Measurements from ENCODE around the gene MAP2K3. TPM values are rescaled to one million over a fixed set of nuclear protein-coding genes. Genes with fewer than 3 reads are reported as not detected.

Gene MAP2K3
- total and polyA plus RNA-seq, 2 of the 8 experiments (the other 6 are each of a cell fraction or from before 2014, with no cell fraction given): 16.9 to 33.5 TPM

- no peaks in the 10 kb centered on the region for H3K79me2 ChIP-seq (ENCODE audit: control insufficient read depth in 1 of 2, insufficient read depth in 2 of 2, low read length in 2 of 2)
- no peak overlapping the region for H2AFZ ChIP-seq (ENCODE audit: low read length)
- peaks cover 0 to 11% (median 3%) of the 10 kb centered on the region in 4 experiments; a peak in 5 of 7 replicates for H3K4me1 ChIP-seq (replicated peaks in 1 of 4; ENCODE audit: control insufficient read depth in 3 of 4, insufficient read depth in 4 of 4, low read length in 3 of 4)
- no peak overlapping the region for H3K4ac ChIP-seq (replicated peaks; ENCODE audit: insufficient read length, low read depth, low read length)
- H3K9me3 ChIP-seq (ENCODE audit: insufficient read depth in 2 of 2, low read depth in 1 of 2, low read length in 1 of 2): no peaks in the 10 kb centered on the region
- 88% methylated on average over 13 of the region's 13 CpGs; no CpG with 5 or more reads in 1 of the 2 experiments for WGBS, 2 experiments (ENCODE audit: extremely low coverage in 1 of 2, insufficient coverage in 1 of 2, insufficient read length in 1 of 2, insufficient replicate concordance in 2 of 2, low coverage in 1 of 2, low lambda C conversion rate in 2 of 2, missing lambda C conversion rate in 1 of 2)
- no peaks in the 10 kb centered on the region for H4K20me1 ChIP-seq (replicated peaks in 1 of 2; ENCODE audit: control insufficient read depth in 1 of 2, insufficient read depth in 2 of 2, low read length in 2 of 2)
- no peak overlapping the region for H4K91ac ChIP-seq (replicated peaks; ENCODE audit: insufficient read length, low read length)
- H3K56ac ChIP-seq (replicated peaks; ENCODE audit: insufficient read length, low read depth, low read length): no peak overlapping the region
- H3K27ac ChIP-seq (ENCODE audit: low read depth, low read length): no peak overlapping the region
- no peak overlapping the region for H3K4me2 ChIP-seq (ENCODE audit: insufficient read depth in 1 of 2, low read depth in 2 of 2, low read length in 2 of 2)
- H2BK120ac ChIP-seq (replicated peaks; ENCODE audit: low read depth, low read length): no peak overlapping the region
- no peak overlapping the region for H2BK12ac ChIP-seq (ENCODE audit: low read depth, low read length)
- H2BK20ac ChIP-seq (ENCODE audit: low read length): no peak overlapping the region
- H3K18ac ChIP-seq (ENCODE audit: extremely low read depth, low read length): no peak overlapping the region
- H3K36me3 ChIP-seq (ENCODE audit: control insufficient read depth in 2 of 4, insufficient read depth in 4 of 4, low read length in 3 of 4): no peaks in the 10 kb centered on the region
- H3K9ac ChIP-seq (replicated peaks in 1 of 4; ENCODE audit: extremely low read depth in 1 of 4, low read depth in 3 of 4, low read length in 3 of 4): no peak overlapping the region
- no peak overlapping the region; the same call in 1 of the 2 replicates for H2BK15ac ChIP-seq (ENCODE audit: low read length)
- H4K5ac ChIP-seq (ENCODE audit: insufficient read length, low read depth, low read length): no peak overlapping the region
- H3K79me1 ChIP-seq (ENCODE audit: low read depth, low read length): no peaks in the 10 kb centered on the region; the same call in 1 of the 2 replicates
- H3K27me3 ChIP-seq (replicated peaks in 1 of 4; ENCODE audit: control insufficient read depth in 3 of 4, extremely low read depth in 1 of 4, insufficient read depth in 3 of 4, low read length in 3 of 4): no peaks in the 10 kb centered on the region; a peak in 3 of 7 replicates
- H3K4me3 ChIP-seq (ENCODE audit: extremely low read depth in 1 of 4, insufficient read depth in 2 of 4, low read depth in 3 of 4, low read length in 4 of 4): no peak overlapping the region
- no peak overlapping the region for H3K23ac ChIP-seq (ENCODE audit: insufficient read length)
- no peak for DNase-seq (ENCODE audit: low read depth in 1 of 2, low spot score in 2 of 2)
- no peak overlapping the region for H3K14ac ChIP-seq (ENCODE audit: insufficient read length)
- H2AK5ac ChIP-seq (ENCODE audit: low read depth, low read length): no peak overlapping the region
- no peak overlapping the region for H4K8ac ChIP-seq (ENCODE audit: extremely low read depth, insufficient read depth, low read length)
- FAIRE-seq: no peak
- ChIA-PET CTCF (ENCODE audit: partially characterized antibody) (no interaction called here), POLR2A (ENCODE audit: partially characterized antibody) (no interaction called here)
- no peak overlapping the region; the same call in 1 of the 2 replicates for H2BK5ac ChIP-seq (ENCODE audit: low read depth, low read length)
- H3K23me2 ChIP-seq (ENCODE audit: low read depth, low read length): peaks cover 8% of the 10 kb centered on the region; the same call in 1 of the 2 replicates
- TF ChIP-seq CREB1 (IDR thresholded peaks at IDR 0.05) (no peak), SRF (IDR thresholded peaks at IDR 0.05; ENCODE audit: low read depth, low read length) (no peak), BACH1 (IDR thresholded peaks at IDR 0.05; ENCODE audit: low read length) (no peak)
Observed at GRCh38 chr17:21354796-21355385, 70.4 kb downstream of the MAP2K3 start.
